Ishikawa (cell line): Measurements from ENCODE around the gene MAPK12.
A peak's percentile ranks its signal among the peaks of the same experiment; 100 is the strongest.

Source experiments
- CEBPB ChIP-seq: IDR thresholded peaks from 2 replicates; pipeline ENCODE4 v1.6.1; 2012
- CREB1 ChIP-seq: IDR thresholded peaks from 2 replicates; pipeline ENCODE4 v1.6.1; 2012; ENCODE audit warnings: low read depth
- EGR1 ChIP-seq: IDR thresholded peaks from 2 replicates; pipeline ENCODE4 v1.6.1; 2012
- EP300 ChIP-seq: IDR thresholded peaks from 2 replicates; pipeline ENCODE4 v1.6.1; 2012; ENCODE audit warnings: borderline replicate concordance
- FOXM1 ChIP-seq: IDR thresholded peaks from 2 replicates; pipeline ENCODE4 v1.6.1; 2012; ENCODE audit warnings: low read depth, borderline replicate concordance
- NFIC ChIP-seq: IDR thresholded peaks from 2 replicates; pipeline ENCODE4 v1.6.1; 2012
- RAD21 ChIP-seq: IDR thresholded peaks from 2 replicates; pipeline ENCODE4 v1.6.1; 2012; ENCODE audit warnings: low read depth
- TAF1 ChIP-seq: IDR thresholded peaks from 2 replicates; pipeline ENCODE4 v1.6.1; 2012; ENCODE audit warnings: low read depth, mild to moderate bottlenecking
- TCF12 ChIP-seq: IDR thresholded peaks from 2 replicates; pipeline ENCODE4 v1.6.1; 2012; ENCODE audit warnings: low read depth
- TEAD4 ChIP-seq: IDR thresholded peaks from 2 replicates; pipeline ENCODE4 v1.6.1; 2012
- USF1 ChIP-seq: IDR thresholded peaks from 2 replicates; pipeline ENCODE4 v1.6.1; 2012
- YY1 ChIP-seq: IDR thresholded peaks from 2 replicates; pipeline ENCODE4 v1.6.1; 2012; ENCODE audit warnings: low read depth
- ZBTB7A ChIP-seq: IDR thresholded peaks from 2 replicates; pipeline ENCODE4 v1.6.1; 2012; ENCODE audit warnings: low read depth
- TF ChIP-seq, protein P1 (sequence below): IDR thresholded peaks from 2 replicates; pipeline ENCODE4 v1.6.1; 2012; ENCODE audit warnings: low read depth, mild to moderate bottlenecking
- TF ChIP-seq, protein P2 (sequence below): IDR thresholded peaks from 2 replicates; pipeline ENCODE4 v1.6.1; 2012

Gene MAPK12

GRCh38 chr22:50218153-50218995 is 43.1 kb downstream of the MAPK12 start:
- TF ChIP-seq, protein P1, sequence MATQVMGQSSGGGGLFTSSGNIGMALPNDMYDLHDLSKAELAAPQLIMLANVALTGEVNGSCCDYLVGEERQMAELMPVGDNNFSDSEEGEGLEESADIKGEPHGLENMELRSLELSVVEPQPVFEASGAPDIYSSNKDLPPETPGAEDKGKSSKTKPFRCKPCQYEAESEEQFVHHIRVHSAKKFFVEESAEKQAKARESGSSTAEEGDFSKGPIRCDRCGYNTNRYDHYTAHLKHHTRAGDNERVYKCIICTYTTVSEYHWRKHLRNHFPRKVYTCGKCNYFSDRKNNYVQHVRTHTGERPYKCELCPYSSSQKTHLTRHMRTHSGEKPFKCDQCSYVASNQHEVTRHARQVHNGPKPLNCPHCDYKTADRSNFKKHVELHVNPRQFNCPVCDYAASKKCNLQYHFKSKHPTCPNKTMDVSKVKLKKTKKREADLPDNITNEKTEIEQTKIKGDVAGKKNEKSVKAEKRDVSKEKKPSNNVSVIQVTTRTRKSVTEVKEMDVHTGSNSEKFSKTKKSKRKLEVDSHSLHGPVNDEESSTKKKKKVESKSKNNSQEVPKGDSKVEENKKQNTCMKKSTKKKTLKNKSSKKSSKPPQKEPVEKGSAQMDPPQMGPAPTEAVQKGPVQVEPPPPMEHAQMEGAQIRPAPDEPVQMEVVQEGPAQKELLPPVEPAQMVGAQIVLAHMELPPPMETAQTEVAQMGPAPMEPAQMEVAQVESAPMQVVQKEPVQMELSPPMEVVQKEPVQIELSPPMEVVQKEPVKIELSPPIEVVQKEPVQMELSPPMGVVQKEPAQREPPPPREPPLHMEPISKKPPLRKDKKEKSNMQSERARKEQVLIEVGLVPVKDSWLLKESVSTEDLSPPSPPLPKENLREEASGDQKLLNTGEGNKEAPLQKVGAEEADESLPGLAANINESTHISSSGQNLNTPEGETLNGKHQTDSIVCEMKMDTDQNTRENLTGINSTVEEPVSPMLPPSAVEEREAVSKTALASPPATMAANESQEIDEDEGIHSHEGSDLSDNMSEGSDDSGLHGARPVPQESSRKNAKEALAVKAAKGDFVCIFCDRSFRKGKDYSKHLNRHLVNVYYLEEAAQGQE = no peak
- TF ChIP-seq NFIC (peak; percentile 56; the same call in 1 of the 2 replicates), TCF12 (0 out of 2 replicates have a peak, but pooled peaks have one; percentile 16), RAD21 (no peak)
- TF ChIP-seq, protein P2, sequence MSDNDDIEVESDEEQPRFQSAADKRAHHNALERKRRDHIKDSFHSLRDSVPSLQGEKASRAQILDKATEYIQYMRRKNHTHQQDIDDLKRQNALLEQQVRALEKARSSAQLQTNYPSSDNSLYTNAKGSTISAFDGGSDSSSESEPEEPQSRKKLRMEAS = 0 out of 2 replicates have a peak, but pooled peaks have one; percentile 24

GRCh38 chr22:50217543-50218152 is 43.8 kb downstream of the MAPK12 start:
- TF ChIP-seq CEBPB = no peak
- TF ChIP-seq TAF1 = no peak
- TF ChIP-seq ZBTB7A = no peak
- no peak for TF ChIP-seq TCF12
- TF ChIP-seq CREB1 = no peak
- TF ChIP-seq USF1 = no peak
- TF ChIP-seq, protein P2 = no peak
- TF ChIP-seq TEAD4 = no peak
- no peak for TF ChIP-seq FOXM1
- no peak for TF ChIP-seq EP300
- TF ChIP-seq NFIC = no peak

- TF ChIP-seq TAF1 (no peak), USF1 (no peak), EGR1 (no peak), CREB1 (no peak), NFIC (no peak), TEAD4 (no peak), EP300 (no peak), ZBTB7A (no peak), TCF12 (no peak), FOXM1 (no peak), YY1 (no peak), CEBPB (no peak), RAD21 (no peak)
- TF ChIP-seq, protein P2 = no peak
- TF ChIP-seq, protein P1 = no peak
These were observed 44.6 kb downstream of the MAPK12 start for GRCh38 chr22:50216684-50217520.

GRCh38 chr22:50216055-50216683 is 45.3 kb downstream of the MAPK12 start:
- TF ChIP-seq CREB1 (no peak), NFIC (no peak), RAD21 (no peak), EGR1 (no peak), FOXM1 (no peak), CEBPB (no peak), EP300 (no peak), YY1 (no peak), TCF12 (no peak), TEAD4 (no peak), TAF1 (no peak), ZBTB7A (no peak), USF1 (no peak)
- TF ChIP-seq, protein P2 = no peak
- TF ChIP-seq, protein P1 = no peak
